Endothelial cell (in vitro differentiated cells): Measurements from ENCODE around the gene LIPA. TPM values are rescaled to one million over a fixed set of nuclear protein-coding genes. Genes with fewer than 3 reads are reported as not detected.
"Not testable (repeated sequence)": the region's sequence is repeated elsewhere in the genome, so short reads cannot be mapped to it uniquely, and the experiment has no call there.

Source experiments
- DNase-seq: peaks from one replicate; pipeline ENCODE4 v3.0.0; 2021; ENCODE audit warnings: low spot score
- H3K27ac Mint-ChIP-seq: one replicate; pipeline ENCODE4 v1.8.0; 2021; ENCODE audit warnings: mixed read lengths, inconsistent platforms; ENCODE audit not compliant: unreplicated experiment
- H3K27me3 Mint-ChIP-seq: one replicate; pipeline ENCODE4 v1.8.0; 2021; ENCODE audit warnings: mild to moderate bottlenecking, moderate library complexity, mixed read lengths, inconsistent platforms; ENCODE audit not compliant: unreplicated experiment
- H3K36me3 Mint-ChIP-seq: one replicate; pipeline ENCODE4 v1.8.0; 2021; ENCODE audit warnings: mild to moderate bottlenecking, low read depth, mixed read lengths, inconsistent platforms; ENCODE audit not compliant: unreplicated experiment
- H3K4me1 Mint-ChIP-seq: one replicate; pipeline ENCODE4 v1.8.0; 2021; ENCODE audit warnings: mild to moderate bottlenecking, mixed read lengths, inconsistent platforms; ENCODE audit not compliant: unreplicated experiment
- H3K4me3 Mint-ChIP-seq: one replicate; pipeline ENCODE4 v1.8.0; 2021; ENCODE audit warnings: mild to moderate bottlenecking, mixed read lengths, inconsistent platforms; ENCODE audit not compliant: unreplicated experiment
- H3K9me3 Mint-ChIP-seq: one replicate; pipeline ENCODE4 v1.8.0; 2021; ENCODE audit warnings: mixed read lengths, inconsistent platforms; ENCODE audit not compliant: unreplicated experiment
- total RNA-seq: library from RNA; stranded (reverse); fragmentation: NEBNext Ultra II Directional; extraction: Animal tissue kit (Norgen Biotek cat#: 25700); gene quantifications from one replicate; pipeline ENCODE4 v1.2.1, GENCODE V29; 2021; ENCODE audit not compliant: unreplicated experiment
- TF ChIP-seq, protein P1 (sequence below): fragments of 200-600 bp; sonication (generic); IDR thresholded peaks from one replicate; pipeline ENCODE4 v1.5.0; 2021; ENCODE audit warnings: antibody characterized with exemption; ENCODE audit not compliant: unreplicated experiment

The LIPA gene
- total RNA-seq, 1 donor from 2014 or later: 84.2 TPM

DNA sequence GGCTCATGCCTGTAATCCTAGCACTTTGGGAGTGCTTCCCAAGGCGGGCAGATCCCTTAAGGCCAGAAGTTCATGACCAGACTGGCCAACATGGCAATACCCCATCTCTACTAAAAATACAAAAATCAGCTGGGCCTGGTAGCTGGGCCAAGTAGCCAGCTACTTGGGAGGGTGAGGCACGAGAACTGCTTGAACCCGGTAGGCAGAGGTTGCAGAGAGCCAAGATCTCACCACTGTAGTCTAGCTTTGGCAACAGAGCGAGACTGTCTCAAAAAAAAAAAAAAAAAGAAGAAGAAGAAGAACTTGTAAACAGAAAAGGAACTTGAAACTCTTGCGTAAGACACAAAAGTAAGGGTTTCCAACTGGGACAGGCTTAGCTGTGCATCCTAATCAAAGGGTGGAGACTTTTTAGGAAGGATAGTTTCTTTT lies 44.7 kb upstream of the LIPA start:
- Mint-ChIP-seq H3K4me1 (peaks cover 12% of the 10 kb centered on the region), H3K9me3 (no peaks in the 10 kb centered on the region), H3K4me3 (no peak overlapping the region), H3K27ac (no peak overlapping the region), H3K27me3 (peaks cover 8% of the 10 kb centered on the region), H3K36me3 (peaks cover 7% of the 10 kb centered on the region)
- TF ChIP-seq, protein P1, sequence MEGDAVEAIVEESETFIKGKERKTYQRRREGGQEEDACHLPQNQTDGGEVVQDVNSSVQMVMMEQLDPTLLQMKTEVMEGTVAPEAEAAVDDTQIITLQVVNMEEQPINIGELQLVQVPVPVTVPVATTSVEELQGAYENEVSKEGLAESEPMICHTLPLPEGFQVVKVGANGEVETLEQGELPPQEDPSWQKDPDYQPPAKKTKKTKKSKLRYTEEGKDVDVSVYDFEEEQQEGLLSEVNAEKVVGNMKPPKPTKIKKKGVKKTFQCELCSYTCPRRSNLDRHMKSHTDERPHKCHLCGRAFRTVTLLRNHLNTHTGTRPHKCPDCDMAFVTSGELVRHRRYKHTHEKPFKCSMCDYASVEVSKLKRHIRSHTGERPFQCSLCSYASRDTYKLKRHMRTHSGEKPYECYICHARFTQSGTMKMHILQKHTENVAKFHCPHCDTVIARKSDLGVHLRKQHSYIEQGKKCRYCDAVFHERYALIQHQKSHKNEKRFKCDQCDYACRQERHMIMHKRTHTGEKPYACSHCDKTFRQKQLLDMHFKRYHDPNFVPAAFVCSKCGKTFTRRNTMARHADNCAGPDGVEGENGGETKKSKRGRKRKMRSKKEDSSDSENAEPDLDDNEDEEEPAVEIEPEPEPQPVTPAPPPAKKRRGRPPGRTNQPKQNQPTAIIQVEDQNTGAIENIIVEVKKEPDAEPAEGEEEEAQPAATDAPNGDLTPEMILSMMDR: no peak
- DNase-seq: no peak

DNA sequence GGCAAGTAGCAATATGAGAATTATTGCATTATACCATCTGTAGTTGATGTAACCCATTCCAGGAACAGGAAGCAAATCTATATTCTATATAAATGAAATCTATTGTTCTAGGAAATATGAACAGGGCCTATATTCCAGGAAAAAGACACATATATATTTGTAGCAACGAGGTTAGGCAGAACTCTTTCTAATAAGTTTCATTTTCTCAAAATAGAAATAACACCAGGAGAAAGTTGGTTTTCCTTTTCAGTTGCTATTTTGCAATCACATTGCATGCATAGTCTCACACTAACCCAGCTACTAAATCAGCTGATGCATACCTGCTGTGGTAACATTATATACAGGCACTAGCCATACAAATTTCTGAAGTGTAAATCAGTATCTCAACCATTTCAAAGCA lies 44.0 kb upstream of the LIPA start:
- TF ChIP-seq, protein P1: no peak
- peaks cover 7% of the 10 kb centered on the region for H3K27me3 Mint-ChIP-seq
- no peak for DNase-seq
- H3K9me3 Mint-ChIP-seq: no peaks in the 10 kb centered on the region
- H3K36me3 Mint-ChIP-seq: peaks cover 7% of the 10 kb centered on the region
- H3K4me3 Mint-ChIP-seq: no peak overlapping the region
- no peak overlapping the region for H3K27ac Mint-ChIP-seq
- H3K4me1 Mint-ChIP-seq: peaks cover 12% of the 10 kb centered on the region

DNA sequence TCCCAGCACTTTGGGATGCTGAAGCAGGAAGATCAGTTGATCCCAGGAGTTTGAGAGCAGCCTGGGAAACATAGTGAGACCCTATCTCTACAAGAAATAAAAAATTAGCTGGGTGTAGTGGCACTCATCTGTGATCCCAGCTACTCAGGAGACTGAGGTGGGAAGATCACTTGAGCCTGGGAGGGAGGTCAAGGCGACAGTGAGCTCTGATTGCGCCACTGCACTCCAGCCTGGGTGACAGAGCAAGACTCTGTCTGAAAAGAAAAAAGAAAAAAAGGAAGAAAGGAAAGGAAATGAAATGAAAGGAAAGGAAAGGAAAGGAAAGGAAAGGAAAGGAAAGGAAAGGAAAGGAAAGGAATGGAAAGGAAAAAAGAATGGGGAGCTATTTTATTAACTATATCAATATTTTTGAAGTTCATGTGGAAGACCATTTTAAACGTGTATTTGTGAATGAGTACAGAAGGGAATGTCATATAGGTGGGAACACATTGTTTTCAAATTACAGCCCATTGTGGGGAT lies 43.2 kb upstream of the LIPA start:
- no peak overlapping the region for H3K27ac Mint-ChIP-seq
- no peak for DNase-seq
- H3K27me3 Mint-ChIP-seq: peaks cover 7% of the 10 kb centered on the region
- H3K4me1 Mint-ChIP-seq: peaks cover 12% of the 10 kb centered on the region
- H3K9me3 Mint-ChIP-seq: no peaks in the 10 kb centered on the region
- peaks cover 7% of the 10 kb centered on the region for H3K36me3 Mint-ChIP-seq
- TF ChIP-seq, protein P1: no peak
- H3K4me3 Mint-ChIP-seq: no peak overlapping the region

DNA sequence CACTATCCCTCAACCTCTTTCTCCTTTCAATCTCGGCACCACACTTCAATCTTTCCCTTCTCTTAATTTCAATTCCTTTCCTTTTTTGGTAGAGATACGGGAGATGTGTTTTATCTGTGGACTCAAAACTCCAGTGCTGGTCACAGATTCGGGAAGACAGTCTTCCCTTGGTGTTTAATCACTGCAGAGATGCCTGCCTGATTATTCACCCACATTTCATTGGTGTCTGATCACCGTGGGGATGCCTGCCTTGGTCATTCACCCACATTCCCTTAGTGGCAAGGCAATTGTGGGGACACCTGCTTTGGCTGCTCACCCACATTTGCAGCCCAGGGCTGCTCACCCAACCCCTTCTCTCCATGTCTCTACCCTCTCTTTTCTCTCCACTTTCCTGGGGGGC lies 33.7 kb upstream of the LIPA start:
- not testable (repeated sequence) for H3K9me3 Mint-ChIP-seq, H3K4me3 Mint-ChIP-seq, H3K36me3 Mint-ChIP-seq, DNase-seq, H3K27me3 Mint-ChIP-seq
- H3K27ac Mint-ChIP-seq: peak overlapping the region; percentile 14
- peaks cover 33% of the 10 kb centered on the region for H3K4me1 Mint-ChIP-seq

DNA sequence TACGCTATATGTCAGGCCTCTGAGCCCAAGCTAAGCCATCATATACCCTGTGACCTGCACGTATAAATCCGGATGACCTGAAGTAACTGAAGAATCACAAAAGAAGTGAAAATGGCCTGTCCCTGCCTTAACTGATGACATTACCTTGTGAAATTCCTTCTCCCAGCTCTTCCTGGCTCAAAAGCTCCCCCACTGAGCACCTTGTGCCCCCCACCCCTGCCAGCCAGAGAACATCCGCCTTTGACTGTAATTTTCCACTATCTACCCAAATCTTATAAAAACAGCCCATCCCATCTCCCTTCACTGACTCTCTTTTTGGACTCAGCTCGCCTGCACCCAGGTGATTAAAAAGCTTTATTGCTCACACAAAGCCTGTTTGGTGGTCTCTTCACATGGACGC lies 33.1 kb upstream of the LIPA start:
- H3K4me1 Mint-ChIP-seq: peaks cover 35% of the 10 kb centered on the region
- DNase-seq, H3K4me3 Mint-ChIP-seq, H3K9me3 Mint-ChIP-seq, H3K36me3 Mint-ChIP-seq, H3K27me3 Mint-ChIP-seq, H3K27ac Mint-ChIP-seq: not testable (repeated sequence)

DNA sequence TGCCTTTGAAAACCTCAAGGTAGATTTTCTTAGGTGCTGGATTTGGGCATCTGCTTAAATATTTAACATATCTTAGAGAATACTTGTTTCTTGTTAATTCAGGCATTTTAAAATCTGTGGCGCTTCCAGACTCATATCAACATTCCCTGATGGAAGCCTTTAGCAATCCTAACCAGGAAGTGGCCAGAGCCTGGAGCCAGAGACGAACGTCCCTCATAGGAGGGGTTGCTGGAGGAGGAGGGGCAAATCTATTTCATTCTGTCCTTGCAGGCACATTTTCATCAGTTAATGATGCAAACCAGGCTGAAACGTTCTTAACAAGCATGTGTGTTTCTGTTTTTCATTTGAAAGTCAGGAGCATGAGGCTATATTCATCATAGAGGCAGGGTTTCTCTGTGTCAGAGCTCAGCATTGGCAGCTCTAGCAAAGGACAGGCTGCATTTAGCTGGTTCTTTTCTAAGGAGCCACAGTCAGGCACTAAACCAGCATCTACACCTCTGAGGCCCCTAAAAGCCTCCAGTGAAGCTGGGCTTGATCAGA lies 32.4 kb upstream of the LIPA start:
- no peak overlapping the region for H3K4me3 Mint-ChIP-seq
- peaks cover 6% of the 10 kb centered on the region for H3K36me3 Mint-ChIP-seq
- H3K4me1 Mint-ChIP-seq: peaks cover 38% of the 10 kb centered on the region
- no peaks in the 10 kb centered on the region for H3K9me3 Mint-ChIP-seq
- no peaks in the 10 kb centered on the region for H3K27me3 Mint-ChIP-seq
- DNase-seq: peak; percentile 11
- TF ChIP-seq, protein P1: no peak
- H3K27ac Mint-ChIP-seq: peak overlapping the region; percentile 62
